Right lung (tissue), 10 donors: ENCODE measurements around the gene PALB2. TPM values are rescaled to one million over a fixed set of nuclear protein-coding genes. Genes with fewer than 3 reads are reported as not detected.

Source experiments
- DNase-seq, 2 donors: peaks; one replicate each; pipeline ENCODE4 v3.0.0-alpha.2; 2013
- long read RNA-seq, 8 donors: transcript quantifications; one replicate each; lab custom pipeline, GENCODE V29; 2026
- polyA plus RNA-seq, 5 donors: library from polyadenylated mRNA; unstranded; fragments of 120-200 nt; gene quantifications; one replicate each; pipeline versions ENCODE4 v1.2.1 to v1.2.3, GENCODE V29; 2013; ENCODE audit warnings: inconsistent platforms in 1 of 5, low replicate concordance in 1 of 5; ENCODE audit not compliant: insufficient read length in 5 of 5, insufficient read depth in 1 of 5

PALB2 gene
- polyA plus RNA-seq, result 10 to 100 TPM; 13.1 to 19.2 (median 16.7) TPM
- long read RNA-seq, donor 1, partial matches to known transcripts, result 6 of 6 reads
- long read RNA-seq, donor 1, other reads (novel, unspliced or antisense), result 0 of 6 reads
- long read RNA-seq, donor 2, result 0 reads
- long read RNA-seq, donor 3, full-length matches to known transcripts, result 1 of 1 reads
- long read RNA-seq, donor 3, partial matches to known transcripts, result 0 of 1 reads
- long read RNA-seq, donor 3, other reads (novel, unspliced or antisense), result 0 of 1 reads
- long read RNA-seq, donor 4, result 0 reads
- long read RNA-seq, donor 5, partial matches to known transcripts, result 5 of 31 reads
- long read RNA-seq, donor 5, other reads (novel, unspliced or antisense), result 26 of 31 reads
- long read RNA-seq, donor 6, partial matches to known transcripts, result 6 of 6 reads
- long read RNA-seq, donor 6, other reads (novel, unspliced or antisense), result 0 of 6 reads
- long read RNA-seq, donor 7, result 0 reads
- long read RNA-seq, donor 8, result 0 reads

GRCh38 chr16:23640931-23641765 is at the start of gene PALB2, which contains the start of gene DCTN5:
PALB2 (minus strand) TSS chr16:23641310; CDS start chr16:23641157, 153 bp downstream.
DCTN5 (plus strand) TSS chr16:23641466; CDS start chr16:23641543, 77 bp downstream.
- peak; percentile 87 to 90 for DNase-seq

GRCh38 chr16:23689442-23690187 is 48.5 kb upstream of the PALB2 start:
- DNase-seq, result no peak

- no peak for DNase-seq
These were observed 46.1 kb upstream of the PALB2 start for GRCh38 chr16:23687034-23687808.

GRCh38 chr16:23683487-23683886 is 42.4 kb upstream of the PALB2 start:
- no peak for DNase-seq

GRCh38 chr16:23682181-23682580 is 41.1 kb upstream of the PALB2 start:
- DNase-seq, result peak in 1 of 2 donors; percentile 38

- DNase-seq, result no peak
These were observed 38.9 kb upstream of the PALB2 start for GRCh38 chr16:23679986-23680336.

GRCh38 chr16:23679274-23679985 is 38.3 kb upstream of the PALB2 start:
- DNase-seq, result peak in 1 of 2 donors; percentile 5

- DNase-seq, result peak; percentile 70 to 77
These were observed 37.5 kb upstream of the PALB2 start, which contains the start of gene PLK1 for GRCh38 chr16:23678430-23679273. PLK1 (plus strand) TSS chr16:23678889; CDS start chr16:23678933, 44 bp downstream.

GRCh38 chr16:23676924-23677480 is 35.9 kb upstream of the PALB2 start:
- DNase-seq, result no peak

- peak; percentile 42 to 44 for DNase-seq
These were observed 33.0 kb upstream of the PALB2 start for GRCh38 chr16:23673971-23674614.

GRCh38 chr16:23670137-23670776 is 29.1 kb upstream of the PALB2 start:
- DNase-seq, result no peak

- no peak for DNase-seq
These were observed 27.8 kb upstream of the PALB2 start for GRCh38 chr16:23668873-23669272.

- peak in 1 of 2 donors; percentile 21 for DNase-seq
These were observed 27.1 kb upstream of the PALB2 start for GRCh38 chr16:23668225-23668624.

- no peak for DNase-seq
These were observed 26.2 kb upstream of the PALB2 start for GRCh38 chr16:23667355-23667659.

- no peak for DNase-seq
These were observed 25.7 kb upstream of the PALB2 start for GRCh38 chr16:23666571-23667354.

- no peak for DNase-seq
These were observed 22.8 kb upstream of the PALB2 start for GRCh38 chr16:23663918-23664317.

- no peak for DNase-seq
These were observed 10.9 kb upstream of the PALB2 start for GRCh38 chr16:23651943-23652468.
